HG03060 (cell line): ENCODE data around the gene ATXN7L3B.
"Not testable (repeated sequence)": the region's sequence is repeated elsewhere in the genome, so short reads cannot be mapped to it uniquely, and the experiment has no call there.

Experiments used
- ATAC-seq: cut with Tn5 transposase; IDR thresholded peaks from one replicate; pipeline ENCODE4 v1.9.1; 2021; ENCODE audit warnings: low read depth, moderate number of reproducible peaks; ENCODE audit not compliant: unreplicated experiment

ATXN7L3B gene

GRCh38 chr12:74537707-74538385 is at the start of gene ATXN7L3B:
Gene ATXN7L3B (plus strand): TSS chr12:74537835. CDS start chr12:74538113, 278 bp downstream.
- ATAC-seq = peak; percentile 92

GRCh38 chr12:74488134-74488533 is 49.5 kb upstream of the ATXN7L3B start:
- peak; percentile 69 for ATAC-seq

DNA sequence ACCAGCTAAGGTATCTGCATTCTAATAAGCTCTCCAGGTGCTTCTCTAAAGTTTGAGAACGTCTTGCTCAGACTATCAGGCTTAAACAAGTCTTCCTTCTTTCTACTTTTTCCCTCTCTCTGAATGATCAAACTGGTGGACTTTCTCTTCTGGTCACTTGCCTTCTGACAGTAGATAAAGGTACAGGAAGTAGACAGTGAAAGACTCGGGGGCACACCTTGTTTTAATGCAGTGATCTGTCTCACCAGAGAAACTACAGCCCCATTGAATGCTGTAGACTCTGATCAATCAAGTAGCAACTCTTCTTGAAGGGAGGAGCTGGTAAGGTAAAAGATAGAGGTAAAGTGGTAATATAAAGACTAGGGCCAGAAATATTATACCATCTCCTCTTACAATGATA is 48.1 kb upstream of the ATXN7L3B start:
- ATAC-seq = no peak

DNA sequence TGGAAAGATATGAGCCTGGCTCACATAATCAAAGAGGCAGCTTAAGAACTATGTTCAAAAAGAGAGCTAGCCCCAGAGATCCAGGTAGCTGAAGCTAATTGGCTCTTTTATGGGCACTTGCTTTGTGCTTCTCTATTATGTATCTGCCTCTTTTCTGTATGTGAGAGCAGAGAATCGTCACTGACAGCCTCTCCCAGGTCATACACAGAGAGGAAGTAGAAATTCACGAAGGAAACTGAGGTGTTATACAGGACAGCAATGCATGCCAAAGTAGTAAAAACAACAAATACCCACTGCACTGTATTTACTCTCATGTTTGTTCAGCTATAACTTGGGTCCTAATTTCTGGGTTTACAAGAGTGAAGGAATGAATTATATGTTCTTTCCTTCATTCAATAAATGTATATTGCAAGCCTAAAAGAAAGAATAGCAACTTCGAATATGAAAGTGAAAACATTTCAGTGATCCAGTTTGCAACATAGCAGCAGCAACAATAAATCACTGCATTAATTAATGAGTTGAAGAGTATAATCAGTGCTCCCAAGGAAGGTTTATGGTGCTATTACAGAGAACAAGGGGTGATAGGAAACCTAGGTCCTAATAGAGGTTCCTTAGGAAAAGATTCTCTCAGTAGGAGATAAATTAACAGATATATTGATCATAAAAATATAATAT is 47.1 kb upstream of the ATXN7L3B start:
- peak; percentile 52 for ATAC-seq

DNA sequence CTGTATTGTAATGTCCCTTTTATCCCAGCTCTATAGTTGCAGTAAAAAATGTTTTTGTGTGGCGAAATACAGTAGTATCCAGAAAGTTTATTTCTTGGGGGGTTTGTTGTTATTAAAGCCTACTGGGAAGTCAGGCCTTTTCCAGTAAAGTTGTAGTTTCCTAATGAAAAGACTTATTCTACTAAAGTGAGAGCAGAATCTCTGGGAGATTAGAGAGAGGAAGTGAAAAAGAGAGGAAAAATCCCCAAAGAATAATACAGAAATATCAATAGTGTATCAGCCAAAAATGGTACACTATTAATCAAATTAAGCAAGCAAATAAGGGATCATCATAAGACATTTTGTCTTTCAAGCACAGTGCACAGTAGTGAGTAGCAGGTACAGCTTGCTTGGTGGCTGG is 46.3 kb upstream of the ATXN7L3B start:
- ATAC-seq = no peak

DNA sequence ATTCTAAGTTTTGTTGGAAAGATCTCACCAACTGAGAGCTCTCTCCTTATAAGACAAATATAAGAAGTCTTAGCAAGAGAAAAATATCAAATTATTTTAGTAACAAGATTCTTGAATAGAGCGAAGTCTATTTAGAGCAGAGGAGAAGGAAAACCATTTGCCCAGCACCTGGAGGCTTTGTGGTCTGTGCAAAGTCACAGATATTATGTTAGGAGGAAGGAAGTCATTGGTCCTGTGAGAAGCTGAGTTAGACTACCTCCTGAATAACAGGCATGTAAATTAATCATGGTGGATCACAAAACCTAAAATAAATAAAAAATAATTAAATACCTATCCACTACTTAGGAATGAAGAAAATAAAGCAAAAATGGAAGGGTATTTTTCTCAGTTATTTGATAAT is 38.4 kb upstream of the ATXN7L3B start:
- no peak for ATAC-seq

DNA sequence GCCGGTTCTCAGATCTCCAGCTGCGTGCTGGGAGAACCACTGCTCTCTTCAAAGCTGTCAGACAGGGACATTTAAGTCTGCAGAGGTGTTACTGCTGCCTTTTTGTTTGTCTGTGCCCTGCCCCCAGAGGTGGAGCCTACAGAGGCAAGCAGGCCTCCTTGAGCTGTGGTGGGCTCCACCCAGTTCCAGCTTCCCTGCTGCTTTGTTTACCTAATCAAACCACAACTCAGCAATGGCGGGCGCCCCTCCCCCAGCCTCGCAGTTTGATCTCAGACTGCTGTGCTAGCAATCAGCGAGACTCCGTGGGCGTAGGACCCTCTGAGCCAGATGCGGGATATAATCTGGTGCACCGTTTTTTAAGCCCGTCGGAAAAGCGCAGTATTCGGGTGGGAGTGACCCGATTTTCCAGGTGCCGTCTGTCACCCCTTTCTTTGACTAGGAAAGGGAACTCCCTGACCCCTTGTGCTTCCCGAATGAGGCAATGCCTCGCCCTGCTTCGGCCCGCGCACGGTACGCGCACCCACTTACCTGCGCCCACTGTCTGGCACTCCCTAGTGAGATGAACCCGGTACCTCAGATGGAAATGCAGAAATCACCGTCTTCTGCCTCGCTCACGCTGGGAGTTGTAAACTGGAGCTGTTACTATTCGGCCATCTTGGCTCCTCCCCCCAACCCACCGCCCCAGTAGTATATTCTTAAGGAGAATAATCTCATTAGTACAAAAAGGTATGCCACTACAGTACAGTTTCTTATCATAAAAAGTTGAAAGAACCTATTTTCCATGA is 28.6 kb upstream of the ATXN7L3B start:
- not testable (repeated sequence) for ATAC-seq

GRCh38 chr12:74509886-74510285 is 27.7 kb upstream of the ATXN7L3B start:
- ATAC-seq = no peak

DNA sequence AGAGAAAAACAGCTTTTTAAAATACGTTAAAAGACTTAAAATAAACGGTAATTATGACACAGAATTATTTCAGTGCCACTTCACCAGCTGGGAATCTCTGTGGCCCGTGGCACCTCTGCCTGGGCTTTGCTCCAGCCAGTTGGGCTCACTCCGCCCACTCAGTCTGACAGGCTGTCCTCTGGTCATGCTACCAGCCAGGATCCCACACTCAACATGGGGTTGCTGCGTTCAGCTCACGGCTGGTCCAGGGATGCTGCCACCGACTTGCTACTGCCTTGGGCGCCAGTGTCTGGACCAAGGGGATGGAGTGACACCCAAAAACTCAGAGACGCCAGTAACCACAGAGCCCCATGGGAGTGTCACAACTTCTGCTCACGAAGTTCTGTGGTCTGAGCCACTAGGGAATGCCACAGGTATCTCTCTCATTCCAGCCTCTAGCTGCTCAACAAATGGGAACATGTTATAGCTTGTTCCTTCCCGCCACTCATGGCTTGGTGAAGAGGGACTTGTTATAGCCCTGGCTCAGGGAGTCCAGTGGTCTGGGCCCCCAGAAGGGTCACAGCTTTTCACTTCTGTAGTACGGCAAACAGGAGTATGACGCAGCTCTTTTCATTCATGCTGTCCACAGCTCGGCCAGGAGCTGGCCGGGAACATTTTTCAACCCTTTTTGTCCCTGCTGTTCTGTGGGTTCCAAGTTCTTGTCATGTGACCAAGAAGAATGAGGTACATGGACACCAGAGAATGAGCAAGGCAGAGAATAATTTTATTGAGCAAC is 23.4 kb upstream of the ATXN7L3B start:
- no peak for ATAC-seq

DNA sequence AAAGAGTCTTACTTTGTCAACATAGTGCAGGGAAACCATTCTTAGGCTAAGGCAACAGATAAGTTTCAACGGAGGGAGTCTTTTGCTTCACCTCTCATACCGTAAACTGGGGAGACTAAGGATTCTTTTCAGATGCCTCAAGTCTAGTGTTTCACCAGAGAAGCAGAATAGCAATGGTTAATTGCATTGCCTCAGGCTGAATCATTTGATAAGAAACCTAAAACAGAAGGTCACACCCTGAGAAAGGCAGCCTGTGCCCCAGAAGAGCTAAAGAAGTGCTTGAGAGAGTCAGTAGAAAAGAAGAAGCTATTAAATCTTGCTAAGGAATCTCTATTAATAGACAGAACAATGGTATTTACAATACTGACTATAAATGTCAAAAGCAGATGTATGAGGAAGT is 21.8 kb upstream of the ATXN7L3B start:
- no peak for ATAC-seq

- ATAC-seq = no peak
Observed at GRCh38 chr12:74526535-74526934, 11.1 kb upstream of the ATXN7L3B start.

DNA sequence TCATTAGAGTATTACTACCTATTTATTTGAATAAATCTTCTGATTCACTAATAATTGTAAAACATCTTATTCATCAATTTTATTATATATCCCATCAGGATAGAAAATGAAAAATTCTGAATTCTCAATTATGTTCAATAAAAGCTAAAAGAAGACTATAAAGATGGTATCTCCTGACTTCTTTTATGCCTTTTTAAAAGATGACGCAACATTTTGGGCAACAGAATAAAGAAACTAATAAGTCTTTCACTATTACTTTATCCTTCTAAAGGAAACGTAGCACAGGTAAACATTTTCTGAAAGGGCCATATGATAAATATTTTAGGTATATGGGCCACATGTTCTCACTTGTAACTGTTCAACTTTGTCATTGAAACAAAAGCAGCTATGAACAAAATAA is 10.1 kb upstream of the ATXN7L3B start:
- ATAC-seq = no peak

GRCh38 chr12:74530676-74531075 is 7.0 kb upstream of the ATXN7L3B start:
- ATAC-seq = no peak

DNA sequence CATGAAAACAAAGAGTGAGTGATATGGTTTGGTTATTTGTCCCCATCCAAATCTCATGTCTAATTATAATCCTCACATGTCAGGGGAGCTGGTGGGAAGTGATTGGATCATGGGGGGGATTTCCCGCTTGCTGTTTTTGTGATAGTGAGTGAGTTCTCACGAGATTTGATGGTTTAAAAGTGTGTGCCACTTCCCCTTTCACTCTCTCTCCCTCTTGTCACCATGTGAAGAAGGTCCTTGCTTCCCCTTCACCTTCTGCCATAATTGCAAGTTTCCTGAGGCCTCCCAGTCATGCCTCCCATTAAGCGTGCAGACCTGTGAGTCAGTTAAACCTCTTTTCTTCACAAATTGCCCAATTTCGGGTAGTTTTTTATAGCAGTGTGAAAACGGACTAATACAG is 2.1 kb upstream of the ATXN7L3B start:
- no peak for ATAC-seq

- peak; percentile 46 for ATAC-seq
Observed at GRCh38 chr12:74537126-74537706, 419 bp upstream of the ATXN7L3B start.

DNA sequence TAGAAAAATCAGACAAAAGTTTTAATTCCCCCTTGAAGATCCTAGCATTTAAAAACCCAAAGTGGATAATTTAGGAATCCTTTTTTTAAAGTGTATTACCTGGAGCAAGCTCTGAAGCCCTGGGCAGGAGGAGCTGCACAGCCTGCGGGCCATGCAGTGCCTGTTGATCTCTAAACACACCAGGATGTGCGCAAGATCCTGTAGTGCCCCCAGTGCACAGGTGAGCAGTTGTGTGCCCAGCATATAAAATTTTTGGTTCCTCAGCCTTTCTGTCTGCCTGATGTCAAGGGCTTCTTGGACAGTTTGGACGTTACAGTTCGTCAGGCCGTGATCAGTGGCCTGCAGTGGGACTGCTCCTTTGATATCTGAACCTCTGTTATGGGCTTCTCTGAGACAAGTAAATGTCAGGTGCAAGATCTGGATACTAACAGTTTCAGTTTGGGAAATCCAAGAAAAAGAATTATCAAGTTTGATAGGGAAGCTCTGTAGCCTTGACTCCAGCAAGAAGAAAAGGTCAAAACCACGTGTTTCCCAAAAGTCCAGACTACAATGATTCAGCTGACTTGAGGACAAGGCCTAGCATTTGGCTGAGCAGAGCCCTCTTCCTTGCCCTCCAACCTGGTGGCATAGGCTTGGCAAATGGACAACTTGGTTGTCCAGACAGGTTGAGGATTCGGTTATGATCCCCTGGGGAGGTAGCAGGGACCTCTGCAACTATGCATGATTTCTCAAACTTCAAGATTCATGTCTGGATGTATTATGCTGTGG is 1.0 kb downstream of the ATXN7L3B start:
- no peak for ATAC-seq

DNA sequence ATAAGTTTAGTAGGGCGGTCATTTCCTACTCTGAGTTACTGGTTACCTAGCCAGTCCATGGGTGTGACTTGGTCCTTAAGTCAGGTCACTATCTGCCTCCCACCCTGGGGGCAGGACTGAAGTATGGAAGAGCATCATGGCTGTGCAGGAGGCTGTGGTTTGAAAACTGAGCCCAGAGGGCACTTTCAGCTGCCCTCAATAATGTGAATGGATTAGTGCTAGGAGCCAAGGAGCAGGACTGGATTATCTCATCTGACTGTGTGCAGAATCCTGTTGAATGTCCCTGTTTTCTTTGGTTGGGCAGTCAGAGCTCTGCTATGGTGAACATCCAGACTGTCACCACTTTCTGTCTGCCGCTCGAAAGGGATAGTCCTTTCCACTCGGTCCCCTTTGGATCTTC is 1.6 kb downstream of the ATXN7L3B start:
- no peak for ATAC-seq

DNA sequence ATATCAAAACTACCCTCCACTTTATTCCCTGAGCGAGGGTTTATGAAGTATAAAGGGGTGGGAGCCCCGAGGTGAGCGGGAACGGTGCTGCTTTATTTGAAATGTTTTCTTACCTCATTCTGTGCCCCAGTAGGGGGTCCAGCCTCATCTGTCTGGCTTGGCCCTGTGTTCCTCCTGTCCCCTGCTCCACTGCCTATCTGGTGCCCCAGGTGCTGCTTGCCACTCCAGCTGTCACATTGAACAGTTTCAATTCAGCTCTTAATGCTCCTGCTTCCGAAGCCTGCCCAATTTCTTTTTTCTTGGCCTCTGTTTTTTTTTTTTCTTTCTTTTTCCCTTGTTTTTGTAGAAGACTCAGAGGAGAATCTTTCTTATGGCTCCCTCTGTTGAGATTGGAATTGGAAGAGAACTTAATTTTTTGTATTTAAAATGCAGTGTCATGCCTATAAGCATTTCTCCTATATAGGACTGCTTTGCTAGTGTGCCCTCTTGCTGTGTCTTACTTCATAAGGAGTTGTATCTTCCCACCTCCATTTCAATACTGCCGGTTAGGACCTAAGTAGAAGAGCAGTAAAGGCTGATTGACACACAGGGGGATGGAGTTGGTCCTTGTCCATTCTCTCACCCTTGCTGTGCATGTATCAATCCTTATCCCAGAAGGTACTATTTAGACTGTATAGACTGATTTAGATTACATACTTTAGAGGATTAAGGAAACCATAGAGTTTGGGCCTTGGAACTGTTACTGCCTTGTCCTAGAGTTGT is 2.3 kb downstream of the ATXN7L3B start:
- no peak for ATAC-seq

- no peak for ATAC-seq
Observed at GRCh38 chr12:74541074-74541473, 3.4 kb downstream of the ATXN7L3B start.
